Tibial artery (tissue), 4 donors: Measurements from ENCODE around the gene RAD50.
"Not testable (repeated sequence)": the region's sequence is repeated elsewhere in the genome, so short reads cannot be mapped to it uniquely, and the experiment has no call there.

Experiments used
- DNase-seq, 2 donors: peaks; one replicate each; pipeline ENCODE4 v3.0.0-alpha.2; 2019
- H3K27ac ChIP-seq, 2 donors: fragments of 200-600 bp; sonication (generic) in 1 of 2; 1 replicate in 1 of 2; 2 replicates in 1 of 2; pipeline ENCODE4 v1.5.1; 2018 to 2019; ENCODE audit warnings: mild to moderate bottlenecking in 1 of 2
- H3K27me3 ChIP-seq, 2 donors: fragments of 200-600 bp; sonication (generic) in 1 of 2; one replicate each; pipeline versions ENCODE4 v1.5.1 to v1.6.0; 2016 to 2019
- H3K36me3 ChIP-seq, 3 donors: fragments of 200-600 bp; sonication (generic) in 2 of 3; one replicate each; pipeline ENCODE4 v1.5.1; 2016 to 2019; ENCODE audit warnings: mild to moderate bottlenecking in 2 of 3
- H3K4me1 ChIP-seq, 4 donors: fragments of 200-600 bp; sonication (generic) in 2 of 4; 1 replicate in 3 of 4; 2 replicates in 1 of 4; pipeline ENCODE4 v1.5.1; 2016 to 2019
- H3K4me3 ChIP-seq, 2 donors: fragments of 200-600 bp; sonication (generic) in 1 of 2; 1 replicate in 1 of 2; 2 replicates in 1 of 2; pipeline ENCODE4 v1.5.1; 2018 to 2019; ENCODE audit warnings: mild to moderate bottlenecking in 2 of 2
- H3K9me3 ChIP-seq, 3 donors: fragments of 200-600 bp; sonication (generic) in 1 of 3; one replicate each; pipeline ENCODE4 v1.5.1; 2016 to 2019
- intact Hi-C: fragments of 100-400 bp; cut with DNase I; formaldehyde crosslinking; loops from one replicate; pipeline ENCODE4 v1.15.0; 2023; ENCODE audit warnings: low total_unique reads
- TF ChIP-seq, protein P1 (sequence below), 2 experiments: fragments of 200-600 bp in 1 of 2; fragments of 450-650 bp in 1 of 2; IDR thresholded peaks; one replicate each; pipeline ENCODE4 v1.5.1; 2017 to 2019; ENCODE audit warnings: antibody characterized with exemption in 2 of 2, mild to moderate bottlenecking in 1 of 2, moderate library complexity in 1 of 2

The RAD50 gene

DNA sequence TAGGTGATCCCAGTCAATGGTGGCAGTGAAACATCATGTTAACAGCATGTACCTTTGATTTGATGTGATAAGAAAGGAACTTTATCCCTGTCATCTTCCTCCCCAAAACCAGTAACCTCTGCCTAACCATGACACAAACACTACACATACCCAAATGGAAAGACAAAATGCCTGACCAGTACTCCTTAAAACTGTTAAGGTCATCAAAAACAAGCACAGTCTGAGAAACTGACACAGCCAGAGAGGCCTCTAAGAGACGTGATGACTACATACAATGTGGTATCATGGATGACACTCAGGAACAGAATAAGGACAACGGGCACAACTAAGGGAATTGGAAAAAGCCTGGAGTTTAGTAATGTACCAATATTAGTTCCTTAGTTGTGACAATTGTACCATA is 9.5 kb upstream of the RAD50 start:
- no peaks in the 10 kb centered on the region for H3K4me1 ChIP-seq
- no peak overlapping the region for H3K27ac ChIP-seq
- intact Hi-C loops = no loop called here

DNA sequence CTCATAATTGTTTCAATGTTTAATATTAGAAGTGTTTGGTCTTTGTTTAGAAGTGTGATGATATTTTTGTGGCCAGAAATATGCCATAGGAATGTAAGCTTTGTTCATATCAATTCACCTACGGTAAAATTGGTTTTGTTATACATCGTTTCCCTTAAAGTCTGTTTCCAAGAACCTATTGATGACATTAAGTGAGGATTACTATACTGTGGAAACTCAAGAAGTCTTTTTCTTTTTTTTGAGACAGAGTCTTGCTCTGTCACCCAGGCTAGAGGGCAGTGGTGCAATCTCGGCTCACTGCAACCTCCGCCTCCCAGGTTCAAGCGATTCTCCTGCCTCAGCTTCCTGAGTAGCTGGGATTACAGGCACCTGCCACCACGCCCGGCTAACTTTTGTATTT is 7.9 kb upstream of the RAD50 start:
- H3K36me3 ChIP-seq, DNase-seq, intact Hi-C loops, H3K27me3 ChIP-seq, H3K27ac ChIP-seq, H3K4me1 ChIP-seq, H3K9me3 ChIP-seq, H3K4me3 ChIP-seq: not testable (repeated sequence)

More for the DNA sequence above, 9.5 kb upstream of the RAD50 start:
- Histone ChIP-seq H3K27me3 (no peaks in the 10 kb centered on the region), H3K9me3 (no peaks in the 10 kb centered on the region), H3K36me3 (no peaks in the 10 kb centered on the region), H3K4me3 (no peak overlapping the region)
- TF ChIP-seq, protein P1, sequence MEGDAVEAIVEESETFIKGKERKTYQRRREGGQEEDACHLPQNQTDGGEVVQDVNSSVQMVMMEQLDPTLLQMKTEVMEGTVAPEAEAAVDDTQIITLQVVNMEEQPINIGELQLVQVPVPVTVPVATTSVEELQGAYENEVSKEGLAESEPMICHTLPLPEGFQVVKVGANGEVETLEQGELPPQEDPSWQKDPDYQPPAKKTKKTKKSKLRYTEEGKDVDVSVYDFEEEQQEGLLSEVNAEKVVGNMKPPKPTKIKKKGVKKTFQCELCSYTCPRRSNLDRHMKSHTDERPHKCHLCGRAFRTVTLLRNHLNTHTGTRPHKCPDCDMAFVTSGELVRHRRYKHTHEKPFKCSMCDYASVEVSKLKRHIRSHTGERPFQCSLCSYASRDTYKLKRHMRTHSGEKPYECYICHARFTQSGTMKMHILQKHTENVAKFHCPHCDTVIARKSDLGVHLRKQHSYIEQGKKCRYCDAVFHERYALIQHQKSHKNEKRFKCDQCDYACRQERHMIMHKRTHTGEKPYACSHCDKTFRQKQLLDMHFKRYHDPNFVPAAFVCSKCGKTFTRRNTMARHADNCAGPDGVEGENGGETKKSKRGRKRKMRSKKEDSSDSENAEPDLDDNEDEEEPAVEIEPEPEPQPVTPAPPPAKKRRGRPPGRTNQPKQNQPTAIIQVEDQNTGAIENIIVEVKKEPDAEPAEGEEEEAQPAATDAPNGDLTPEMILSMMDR (IDR thresholded peaks at IDR 0.05) = no peak
- no peak for DNase-seq

DNA sequence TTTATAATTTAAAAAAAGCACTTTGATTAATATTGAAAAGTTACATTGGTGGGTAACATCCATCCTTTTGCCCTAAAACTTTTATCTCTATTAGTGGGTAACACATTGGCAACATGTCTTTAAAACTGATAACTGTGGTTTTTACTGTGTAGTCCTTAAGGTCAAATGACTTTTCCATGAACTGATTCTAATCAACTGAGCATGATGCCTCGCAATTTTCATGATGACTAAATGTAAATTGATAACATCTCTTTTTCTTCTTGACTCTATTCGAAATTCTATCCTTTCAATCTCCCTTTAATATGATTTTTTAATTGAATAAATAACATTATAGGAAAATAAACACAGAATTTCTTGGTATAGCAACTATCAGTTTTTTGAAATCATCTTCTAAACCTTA is 7.2 kb upstream of the RAD50 start:
- no peaks in the 10 kb centered on the region for H3K4me1 ChIP-seq
- H3K27me3 ChIP-seq = no peaks in the 10 kb centered on the region
- no peak for DNase-seq
- H3K36me3 ChIP-seq = no peaks in the 10 kb centered on the region
- no peak overlapping the region for H3K27ac ChIP-seq
- H3K4me3 ChIP-seq = no peak overlapping the region
- intact Hi-C loops = no loop called here
- TF ChIP-seq, protein P1 (IDR thresholded peaks at IDR 0.05) = no peak
- H3K9me3 ChIP-seq = no peaks in the 10 kb centered on the region

DNA sequence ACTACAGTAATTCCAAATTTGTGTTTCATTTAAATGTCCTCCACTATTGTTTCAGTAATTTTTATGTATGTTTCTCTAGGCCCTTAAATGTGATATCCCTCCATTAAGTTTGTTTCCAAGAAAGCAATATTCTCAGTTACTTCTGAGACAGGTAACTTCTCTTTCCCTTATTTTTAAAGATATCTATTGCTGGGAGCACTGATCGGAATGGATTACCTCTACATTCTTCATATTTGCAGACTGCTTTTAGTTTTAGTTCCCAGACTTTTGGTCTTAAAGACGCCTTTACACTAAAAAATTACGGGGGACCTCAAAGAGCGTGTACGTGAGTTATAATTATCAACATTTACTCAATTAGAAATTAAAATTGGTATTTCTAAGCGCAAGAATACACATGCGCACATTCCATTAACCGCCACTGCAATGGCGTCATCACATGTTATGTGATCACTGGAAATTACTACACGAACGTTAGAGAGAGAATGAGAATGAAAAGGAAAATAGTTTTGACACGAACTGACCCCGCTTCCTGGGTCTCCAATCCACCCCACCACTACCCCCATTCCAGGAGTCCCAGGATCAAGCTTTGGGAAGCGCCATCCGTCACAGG is 519 bp upstream of the RAD50 start:
- DNase-seq = no peak
- TF ChIP-seq, protein P1 (IDR thresholded peaks at IDR 0.05) = no peak
- Histone ChIP-seq H3K4me1 (peaks cover 0 to 17% (median 12%) of the 10 kb centered on the region in 4 donors), H3K27ac (peak overlapping the region; percentile 86 to 95), H3K36me3 (peaks cover 2 to 19% (median 5%) of the 10 kb centered on the region in 3 donors), H3K9me3 (no peaks in the 10 kb centered on the region), H3K27me3 (no peaks in the 10 kb centered on the region), H3K4me3 (peak overlapping the region; percentile 64 to 89)
- intact Hi-C loops = no loop called here

DNA sequence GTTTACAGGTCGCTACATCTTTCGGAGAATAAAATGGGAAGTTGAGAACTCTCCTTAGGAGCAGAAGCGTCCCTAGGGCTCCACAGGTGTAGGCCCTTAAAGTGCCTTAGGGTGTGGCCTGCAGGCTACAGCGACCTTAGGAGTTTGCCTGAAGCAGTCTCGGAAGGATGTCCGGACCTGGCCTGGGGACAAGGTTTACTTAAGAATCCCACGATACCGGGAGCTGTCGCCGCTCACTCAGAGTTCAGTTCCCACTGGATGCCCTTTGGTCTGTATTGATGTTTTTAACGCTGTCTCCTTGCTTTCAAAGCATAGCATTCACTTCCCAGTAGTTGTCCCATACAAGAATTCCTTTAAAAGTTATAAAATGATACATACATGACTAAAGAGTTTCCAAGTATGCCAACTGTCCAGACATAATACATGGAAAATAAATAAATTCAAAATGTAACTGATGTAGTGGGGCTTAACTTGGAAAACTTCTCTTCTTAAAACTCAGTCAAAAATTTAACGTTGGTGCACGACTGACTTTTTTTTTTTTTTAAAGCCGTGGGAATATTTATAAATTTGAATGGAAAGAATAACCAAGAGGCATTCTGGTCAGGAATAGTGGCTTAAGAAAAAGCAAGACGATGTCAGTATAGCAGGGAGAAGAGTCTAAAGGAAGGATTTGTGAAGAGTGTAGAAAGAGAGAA is 848 bp downstream of the RAD50 start:
- H3K27me3 ChIP-seq = no peaks in the 10 kb centered on the region
- TF ChIP-seq, protein P1 (IDR thresholded peaks at IDR 0.05) = no peak
- H3K27ac ChIP-seq = peak overlapping the region; percentile 86 to 95
- intact Hi-C loops = no loop called here
- H3K36me3 ChIP-seq = peaks cover 5 to 26% (median 5%) of the 10 kb centered on the region in 3 donors
- DNase-seq = peak in 1 of 2 donors; percentile 24
- H3K9me3 ChIP-seq = no peaks in the 10 kb centered on the region
- H3K4me1 ChIP-seq = peaks cover 0 to 17% (median 12%) of the 10 kb centered on the region in 4 donors
- peak overlapping the region; percentile 64 to 89 for H3K4me3 ChIP-seq

DNA sequence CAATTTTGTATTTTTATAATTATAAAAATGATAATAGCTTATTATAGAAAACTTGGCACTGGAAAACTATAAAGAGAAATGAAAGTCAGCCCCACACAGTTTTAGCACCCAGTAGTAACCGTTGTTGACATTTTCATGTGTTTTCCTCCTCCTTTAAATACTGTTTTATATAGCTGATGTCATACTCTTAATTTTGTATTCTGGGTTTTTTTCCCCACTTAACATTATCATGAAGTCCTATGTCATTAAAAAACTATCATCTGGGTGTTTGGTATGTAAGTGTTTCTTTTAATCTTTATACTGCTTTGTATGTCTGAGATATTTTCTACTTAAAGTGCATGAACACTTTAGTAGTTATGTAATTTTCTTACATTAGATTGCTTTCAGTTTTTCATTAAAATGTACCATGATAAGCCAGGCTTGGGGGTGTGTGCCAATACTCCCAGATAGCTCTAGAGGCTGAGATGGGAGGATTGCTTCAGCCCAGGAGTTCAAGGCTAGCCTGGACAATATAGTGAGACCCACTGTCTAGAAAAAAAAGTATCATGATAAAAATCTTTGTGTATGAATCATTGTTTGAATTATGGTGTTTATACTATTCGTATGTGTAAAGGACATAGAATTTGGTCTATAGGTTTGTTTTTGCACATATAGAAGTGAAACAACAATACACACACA is 2.7 kb downstream of the RAD50 start:
- DNase-seq = no peak
- Histone ChIP-seq H3K36me3 (peaks cover 16 to 45% (median 19%) of the 10 kb centered on the region in 3 donors), H3K27me3 (no peaks in the 10 kb centered on the region), H3K4me1 (peaks cover 0 to 17% (median 12%) of the 10 kb centered on the region in 4 donors), H3K9me3 (peaks cover 0 to 10% (median 4%) of the 10 kb centered on the region in 3 donors), H3K27ac (no peak overlapping the region), H3K4me3 (no peak overlapping the region)
- TF ChIP-seq, protein P1 (IDR thresholded peaks at IDR 0.05) = no peak
- intact Hi-C loops = no loop called here
